Gastroesophageal sphincter (tissue), 3 donors: ENCODE data around the gene ATAD2B.

ENCODE experiments used
- POLR2AphosphoS5 ChIP-seq: sonication (generic); formaldehyde crosslinking; IDR thresholded peaks from one replicate; pipeline ENCODE4 v1.6.1; 2017; ENCODE audit warnings: antibody characterized with exemption
- TF ChIP-seq, protein P1 (sequence below), 4 experiments: fragments of 200-600 bp in 2 of 4; fragments of 450-650 bp in 2 of 4; sonication (generic) in 1 of 4; IDR thresholded peaks; one replicate each; pipeline ENCODE4 v1.5.1; 2017 to 2019; ENCODE audit warnings: antibody characterized with exemption in 4 of 4, mild to moderate bottlenecking in 2 of 4, moderate library complexity in 2 of 4

GRCh38 chr2:23801396-23801795 is 125.5 kb downstream of the ATAD2B start:
- TF ChIP-seq, protein P1, sequence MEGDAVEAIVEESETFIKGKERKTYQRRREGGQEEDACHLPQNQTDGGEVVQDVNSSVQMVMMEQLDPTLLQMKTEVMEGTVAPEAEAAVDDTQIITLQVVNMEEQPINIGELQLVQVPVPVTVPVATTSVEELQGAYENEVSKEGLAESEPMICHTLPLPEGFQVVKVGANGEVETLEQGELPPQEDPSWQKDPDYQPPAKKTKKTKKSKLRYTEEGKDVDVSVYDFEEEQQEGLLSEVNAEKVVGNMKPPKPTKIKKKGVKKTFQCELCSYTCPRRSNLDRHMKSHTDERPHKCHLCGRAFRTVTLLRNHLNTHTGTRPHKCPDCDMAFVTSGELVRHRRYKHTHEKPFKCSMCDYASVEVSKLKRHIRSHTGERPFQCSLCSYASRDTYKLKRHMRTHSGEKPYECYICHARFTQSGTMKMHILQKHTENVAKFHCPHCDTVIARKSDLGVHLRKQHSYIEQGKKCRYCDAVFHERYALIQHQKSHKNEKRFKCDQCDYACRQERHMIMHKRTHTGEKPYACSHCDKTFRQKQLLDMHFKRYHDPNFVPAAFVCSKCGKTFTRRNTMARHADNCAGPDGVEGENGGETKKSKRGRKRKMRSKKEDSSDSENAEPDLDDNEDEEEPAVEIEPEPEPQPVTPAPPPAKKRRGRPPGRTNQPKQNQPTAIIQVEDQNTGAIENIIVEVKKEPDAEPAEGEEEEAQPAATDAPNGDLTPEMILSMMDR (IDR thresholded peaks at IDR 0.05) = no peak
- TF ChIP-seq POLR2AphosphoS5 = no peak
